Right lobe of liver (tissue), 6 donors: ENCODE data around the gene CFAP77. TPM values are rescaled to one million over a fixed set of nuclear protein-coding genes. Genes with fewer than 3 reads are reported as not detected.

Experiments
- ATAC-seq, 4 donors: fragments of 200-7000 bp; cut with Tn5 transposase; one replicate each; pipeline ENCODE4 v1.9.1; 2020; ENCODE audit warnings: mild to moderate bottlenecking in 4 of 4, moderate library complexity in 4 of 4
- DNase-seq, 3 donors: peaks; one replicate each; pipeline ENCODE4 v3.0.0-alpha.2; 2020
- H3K27ac ChIP-seq, 3 donors: fragments of 200-600 bp; one replicate each; pipeline ENCODE4 v1.8.0; 2022
- H3K27me3 ChIP-seq, 2 donors: fragments of 200-600 bp; one replicate each; pipeline ENCODE4 v1.8.0; 2022
- H3K36me3 ChIP-seq, 4 donors: fragments of 200-600 bp; sonication (generic) in 1 of 4; one replicate each; pipeline versions ENCODE4 v1.5.1 to v1.8.0; 2017 to 2022; ENCODE audit warnings: control low read depth in 1 of 4
- H3K4me1 ChIP-seq, 4 donors: fragments of 200-600 bp; sonication (generic) in 1 of 4; one replicate each; pipeline versions ENCODE4 v1.5.1 to v1.8.0; 2017 to 2022; ENCODE audit warnings: control low read depth in 1 of 4
- H3K4me3 ChIP-seq, 3 donors: fragments of 200-600 bp; one replicate each; pipeline ENCODE4 v1.8.0; 2022
- H3K9me3 ChIP-seq, 4 donors: fragments of 200-600 bp; sonication (generic) in 1 of 4; one replicate each; pipeline versions ENCODE4 v1.5.1 to v1.8.0; 2017 to 2022; ENCODE audit warnings: control low read depth in 1 of 4
- POLR2A ChIP-seq: fragments of 450-650 bp; IDR thresholded peaks from one replicate; pipeline ENCODE4 v1.6.1; 2017; ENCODE audit warnings: antibody characterized with exemption, mild to moderate bottlenecking
- WGBS: methylation state at CpG from one replicate; pipeline ENCODE4 v1.1.6; 2018; ENCODE audit warnings: low coverage, low lambda C conversion rate; ENCODE audit not compliant: insufficient coverage; ENCODE audit errors: missing lambda C conversion rate; 5-methylcytosine and 5-hydroxymethylcytosine counted together
- intact Hi-C, 2 donors: fragments of 100-400 bp; cut with DNase I; formaldehyde crosslinking; loops; one replicate each; pipeline versions ENCODE4 v1.11.2 to v1.14.1; 2022
- total RNA-seq, 6 experiments: library from RNA; depleted of rRNA in 2 of 6; stranded (reverse); fragments of >200 nt in 2 of 6; fragmentation: NEBNext Ultra II Directional in 3 of 6; extraction: Animal tissue kit (Norgen Biotek cat#: 25700) in 3 of 6; gene quantifications; one replicate each; pipeline versions ENCODE4 v1.1.0 to v1.2.4, GENCODE V29; 2016 to 2023
- TF ChIP-seq, protein P1 (sequence below), 4 donors: fragments of 200-600 bp in 3 of 4; fragments of 450-650 bp in 1 of 4; IDR thresholded peaks; one replicate each; pipeline versions ENCODE4 v1.5.1 to v1.8.0; 2016 to 2022; ENCODE audit warnings: antibody characterized with exemption in 4 of 4, mild to moderate bottlenecking in 2 of 4
- donor health status: DM: no; HTN: yes; CAD: no.
- donor health status: DM: no; HTN: no; CAD: no.
- donor health status: DM: no; HTN: no; CAD: no.
- donor health status: DM: no; HTN: yes; CAD: no.
- donor health status: DM: no; HTN: yes; CAD: no.

The CFAP77 gene
- total RNA-seq, 6 experiments from 2014 or later: not detected

DNA sequence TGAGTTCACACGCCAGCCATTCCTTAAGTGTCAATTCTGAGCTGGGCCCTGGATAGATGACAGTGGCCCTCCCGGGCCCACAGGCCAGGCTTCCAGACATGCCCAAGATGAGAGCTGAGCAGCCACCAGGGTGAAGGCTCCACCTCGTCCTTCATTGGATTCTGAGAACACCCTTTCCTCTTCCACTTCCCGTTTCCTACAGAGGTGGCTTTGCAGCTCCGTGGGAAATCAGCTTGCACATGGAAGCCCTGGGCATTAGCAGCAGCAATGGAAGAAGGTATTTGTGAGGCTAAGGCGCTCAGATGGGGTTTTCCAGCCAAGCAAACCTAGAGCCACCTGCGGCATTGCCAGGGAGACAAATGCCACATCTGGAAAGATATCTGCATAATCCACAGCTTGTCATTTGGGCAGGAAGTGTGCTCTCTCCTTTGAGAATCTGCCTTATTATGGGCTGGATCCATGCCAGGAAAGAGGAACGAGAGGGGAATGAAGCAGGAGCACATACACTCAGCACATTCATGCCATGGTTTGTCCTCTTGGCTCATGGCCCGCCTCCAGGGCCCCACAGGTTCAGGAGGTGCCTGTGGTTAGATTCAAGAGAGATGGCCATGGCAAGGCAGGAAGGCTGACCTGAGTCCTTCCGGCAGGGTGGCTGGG, 34.1 kb downstream of the CFAP77 start:
- no peaks in the 10 kb centered on the region for H3K27me3 ChIP-seq
- H3K4me1 ChIP-seq: no peaks in the 10 kb centered on the region
- H3K4me3 ChIP-seq: no peak overlapping the region
- DNase-seq (no peak), ATAC-seq (no peak)
- H3K9me3 ChIP-seq: no peaks in the 10 kb centered on the region
- H3K27ac ChIP-seq: no peak overlapping the region
- H3K36me3 ChIP-seq: no peaks in the 10 kb centered on the region
- WGBS: 23% methylated on average over 8 of the region's 10 CpGs
- no peak for TF ChIP-seq POLR2A
- TF ChIP-seq, protein P1, sequence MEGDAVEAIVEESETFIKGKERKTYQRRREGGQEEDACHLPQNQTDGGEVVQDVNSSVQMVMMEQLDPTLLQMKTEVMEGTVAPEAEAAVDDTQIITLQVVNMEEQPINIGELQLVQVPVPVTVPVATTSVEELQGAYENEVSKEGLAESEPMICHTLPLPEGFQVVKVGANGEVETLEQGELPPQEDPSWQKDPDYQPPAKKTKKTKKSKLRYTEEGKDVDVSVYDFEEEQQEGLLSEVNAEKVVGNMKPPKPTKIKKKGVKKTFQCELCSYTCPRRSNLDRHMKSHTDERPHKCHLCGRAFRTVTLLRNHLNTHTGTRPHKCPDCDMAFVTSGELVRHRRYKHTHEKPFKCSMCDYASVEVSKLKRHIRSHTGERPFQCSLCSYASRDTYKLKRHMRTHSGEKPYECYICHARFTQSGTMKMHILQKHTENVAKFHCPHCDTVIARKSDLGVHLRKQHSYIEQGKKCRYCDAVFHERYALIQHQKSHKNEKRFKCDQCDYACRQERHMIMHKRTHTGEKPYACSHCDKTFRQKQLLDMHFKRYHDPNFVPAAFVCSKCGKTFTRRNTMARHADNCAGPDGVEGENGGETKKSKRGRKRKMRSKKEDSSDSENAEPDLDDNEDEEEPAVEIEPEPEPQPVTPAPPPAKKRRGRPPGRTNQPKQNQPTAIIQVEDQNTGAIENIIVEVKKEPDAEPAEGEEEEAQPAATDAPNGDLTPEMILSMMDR (IDR thresholded peaks at IDR 0.05): no peak
- intact Hi-C loops: no loop called here

DNA sequence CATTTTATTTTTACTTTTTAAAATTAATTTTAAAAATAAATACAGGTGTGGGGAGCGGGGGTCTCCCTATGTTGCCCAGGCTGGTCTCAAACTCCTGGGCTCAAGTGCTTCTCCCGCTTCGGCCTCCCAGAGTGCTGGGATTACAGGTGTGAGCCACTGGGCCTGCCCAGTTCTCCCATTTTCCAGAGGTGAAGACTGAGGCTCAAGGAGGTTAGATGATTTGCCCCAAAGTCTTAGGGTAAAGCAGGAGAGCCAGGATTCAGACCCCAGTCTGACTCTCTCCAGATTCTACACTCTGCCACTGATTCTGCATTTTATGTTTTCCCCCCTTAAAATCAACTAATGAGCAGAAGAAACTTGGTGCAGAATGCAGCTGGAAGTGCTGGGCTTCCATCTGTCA, 36.9 kb downstream of the CFAP77 start:
- Histone ChIP-seq H3K36me3 (no peaks in the 10 kb centered on the region), H3K4me1 (no peaks in the 10 kb centered on the region), H3K4me3 (no peak overlapping the region), H3K27me3 (no peaks in the 10 kb centered on the region), H3K27ac (no peak overlapping the region), H3K9me3 (no peaks in the 10 kb centered on the region)
- TF ChIP-seq, protein P1 (IDR thresholded peaks at IDR 0.05): no peak
- no peak for TF ChIP-seq POLR2A
- DNase-seq (no peak), ATAC-seq (no peak)
- intact Hi-C loops: no loop called here
- no CpG with 5 or more reads among the region's 3 CpGs for whole genome bisulfite sequencing

DNA sequence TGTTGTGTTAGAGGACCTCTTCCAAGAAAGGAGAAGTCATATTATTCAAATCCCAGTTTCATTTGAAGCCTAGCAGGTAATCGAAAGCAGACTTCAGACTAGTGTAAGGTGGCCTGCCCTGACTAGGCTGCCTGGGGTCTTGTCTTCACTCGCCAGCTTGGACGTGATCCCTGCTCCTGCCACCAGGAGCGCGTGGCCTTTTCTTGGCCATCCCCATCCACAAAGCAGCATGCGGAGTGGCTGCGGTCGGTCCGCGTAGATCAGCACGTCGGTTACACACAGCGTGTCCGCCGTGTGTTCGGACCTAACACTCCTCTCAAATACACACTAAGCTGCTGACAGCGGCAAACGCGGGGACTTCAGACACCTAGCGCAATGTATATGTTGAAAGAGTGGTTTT, 37.3 kb downstream of the CFAP77 start:
- H3K36me3 ChIP-seq: no peaks in the 10 kb centered on the region
- 48% methylated on average over 14 of the region's 20 CpGs for WGBS
- no peak overlapping the region for H3K4me3 ChIP-seq
- DNase-seq (no peak), ATAC-seq (no peak)
- intact Hi-C loops: no loop called here
- no peak overlapping the region for H3K27ac ChIP-seq
- H3K9me3 ChIP-seq: no peaks in the 10 kb centered on the region
- no peaks in the 10 kb centered on the region for H3K27me3 ChIP-seq
- TF ChIP-seq, protein P1 (IDR thresholded peaks at IDR 0.05): no peak
- TF ChIP-seq POLR2A: no peak
- H3K4me1 ChIP-seq: no peaks in the 10 kb centered on the region

DNA sequence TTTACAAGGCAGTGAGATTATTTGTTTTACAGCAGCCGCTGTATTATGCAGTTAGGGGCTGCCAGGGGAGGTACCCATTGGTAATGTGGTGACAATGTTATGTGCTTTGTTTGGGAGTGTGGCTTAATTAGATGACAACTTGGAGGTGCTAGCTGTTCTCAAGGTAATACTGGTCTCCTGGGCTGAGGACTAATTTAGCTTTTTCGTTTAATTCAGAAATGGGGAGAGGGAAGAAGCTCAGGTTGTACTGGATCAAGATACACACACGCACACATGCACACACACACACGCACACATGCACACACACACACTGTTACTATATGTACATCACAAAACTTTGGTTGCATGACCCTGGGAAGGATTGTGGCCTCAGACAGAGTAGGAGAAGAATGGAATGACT, 37.9 kb downstream of the CFAP77 start:
- H3K4me1 ChIP-seq: no peaks in the 10 kb centered on the region
- 65% methylated on average over 3 of the region's 4 CpGs for WGBS
- no peaks in the 10 kb centered on the region for H3K27me3 ChIP-seq
- no peak for ATAC-seq
- H3K36me3 ChIP-seq: no peaks in the 10 kb centered on the region
- no peak for DNase-seq
- intact Hi-C loops: no loop called here
- no peak overlapping the region for H3K27ac ChIP-seq
- TF ChIP-seq, protein P1 (IDR thresholded peaks at IDR 0.05): no peak
- no peak for TF ChIP-seq POLR2A
- H3K4me3 ChIP-seq: no peak overlapping the region
- H3K9me3 ChIP-seq: no peaks in the 10 kb centered on the region

- no peaks in the 10 kb centered on the region for H3K9me3 ChIP-seq
- ATAC-seq (no peak), DNase-seq (no peak)
- no peaks in the 10 kb centered on the region for H3K4me1 ChIP-seq
- H3K36me3 ChIP-seq: no peaks in the 10 kb centered on the region
- no peaks in the 10 kb centered on the region for H3K27me3 ChIP-seq
- intact Hi-C loops: no loop called here
- no peak overlapping the region for H3K27ac ChIP-seq
- TF ChIP-seq POLR2A: no peak
- TF ChIP-seq, protein P1 (IDR thresholded peaks at IDR 0.05): no peak
- WGBS: 62% methylated on average over 7 of the region's 10 CpGs
- H3K4me3 ChIP-seq: no peak overlapping the region
These were observed 41.3 kb downstream of the CFAP77 start for GRCh38 chr9:132451276-132451675.
